ENCODE results near the gene PRRX2. TPM values are rescaled to one million over a fixed set of nuclear protein-coding genes. Genes with fewer than 3 reads are reported as not detected.

Gene PRRX2
- total and polyA plus RNA-seq, 9 of the 15 experiments (the other 6 are each of a cell fraction or from before 2014, with no cell fraction given), result 0.21 TPM; not detected in 8

- TF ChIP-seq NR1H2 (CRISPR knock-in tag; IDR thresholded peaks at IDR 0.05), result 0 out of 2 replicates have a peak, but pooled peaks have one; percentile 71
- TF ChIP-seq CHD7 (IDR thresholded peaks at IDR 0.05; ENCODE audit: low read depth, low read length), result no peak
- TF ChIP-seq LCOR (CRISPR knock-in tag; IDR thresholded peaks at IDR 0.05), result peak; percentile 98
- TF ChIP-seq HDAC2 (IDR thresholded peaks at IDR 0.05), result peak; percentile 94
- peak; percentile 81 for TF ChIP-seq GATAD2A (IDR thresholded peaks at IDR 0.05)
- TF ChIP-seq NFIX (CRISPR knock-in tag; IDR thresholded peaks at IDR 0.05; ENCODE audit: low read depth), result no peak
- peak; percentile 88 for TF ChIP-seq CTBP1 (IDR thresholded peaks at IDR 0.05; ENCODE audit: borderline replicate concordance)
- TF ChIP-seq TRIM24 (IDR thresholded peaks at IDR 0.05), result peak in 1 of 2 experiments; percentile 64; a peak in 1 of 4 replicates
- no peak for TF ChIP-seq ZNF217 (CRISPR knock-in tag; IDR thresholded peaks at IDR 0.05)
- TF ChIP-seq HCFC1 (IDR thresholded peaks at IDR 0.05; ENCODE audit: low read depth, low read length), result peak; percentile 11; the same call in 1 of the 2 replicates
- no peak for TF ChIP-seq FOXK1 (CRISPR knock-in tag; IDR thresholded peaks at IDR 0.05; ENCODE audit: borderline replicate concordance)
- TF ChIP-seq CHD1 (IDR thresholded peaks at IDR 0.05; ENCODE audit: low read length), result no peak
- TF ChIP-seq CBFA2T2 (conservative IDR thresholded peaks at IDR 0.05), result no peak; the same call in 1 of the 2 replicates
- TF ChIP-seq MAX (CRISPR knock-in tag; IDR thresholded peaks at IDR 0.05), result 0 out of 2 replicates have a peak, but pooled peaks have one; percentile 29
- peak; percentile 97 for TF ChIP-seq HMGN3 (IDR thresholded peaks at IDR 0.05; ENCODE audit: borderline replicate concordance, extremely low read depth, insufficient read length, low read depth, low read length)
- 0 out of 2 replicates have a peak, but pooled peaks have one; percentile 14 for TF ChIP-seq E2F5 (CRISPR knock-in tag; IDR thresholded peaks at IDR 0.05)
- TF ChIP-seq ZNF184 (CRISPR knock-in tag; IDR thresholded peaks at IDR 0.05), result no peak
Measured at GRCh38 chr9:129737479-129738274, 72.2 kb downstream of the PRRX2 start (continued).

Data from K562 (cell line).